Measurements from ENCODE around the gene BHLHA15. TPM values are rescaled to one million over a fixed set of nuclear protein-coding genes. Genes with fewer than 3 reads are reported as not detected.

Gene BHLHA15
- total RNA-seq, 1 donor from 2014 or later = 8.6 TPM

GRCh38 chr7:98223351-98223897 is 12.2 kb downstream of the BHLHA15 start:
- DNase-seq (ENCODE audit: low spot score in 2 of 2) = no peak
- FAIRE-seq = no peak

DNA sequence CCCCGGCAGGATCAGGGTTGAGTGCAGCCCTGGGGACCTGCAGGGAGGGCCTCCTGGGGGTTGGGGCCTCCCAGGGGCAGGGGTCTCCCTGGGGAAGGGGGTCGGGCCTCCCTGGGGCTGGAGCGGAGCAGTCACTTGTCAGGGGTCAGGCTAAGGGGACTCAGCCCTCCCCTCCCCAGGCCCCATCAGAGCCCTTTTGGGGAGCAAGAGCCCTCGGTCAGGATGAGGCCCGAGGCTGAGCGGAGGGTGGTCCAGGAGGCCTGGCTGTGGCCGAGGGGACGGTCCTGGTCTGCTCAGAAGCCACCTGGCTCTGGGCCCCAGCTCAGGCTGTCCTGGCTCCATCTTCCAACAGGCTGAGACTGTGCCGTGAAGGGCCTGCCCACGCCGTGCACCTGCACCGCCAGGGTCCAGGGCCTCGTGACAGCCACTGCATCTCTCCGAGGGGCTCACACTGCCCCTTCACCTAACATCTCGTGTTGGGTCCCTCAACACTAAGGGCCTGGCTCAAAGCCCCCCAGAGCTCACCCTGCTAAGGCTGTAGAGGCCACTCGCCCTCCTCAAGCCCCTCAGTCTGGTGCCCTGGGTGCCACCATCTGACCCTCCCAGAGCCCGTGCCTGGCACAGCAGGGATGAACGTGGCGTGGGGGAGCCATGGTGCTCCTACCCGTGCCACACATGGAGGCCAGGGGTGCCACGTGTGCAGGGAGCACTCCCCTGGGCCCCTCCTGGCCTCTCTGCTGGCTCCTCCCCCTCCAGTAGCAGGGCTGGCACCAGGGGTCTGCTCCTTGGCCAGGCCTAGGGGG is 12.9 kb downstream of the BHLHA15 start:
- no peak for FAIRE-seq
- no peak for DNase-seq (ENCODE audit: low spot score in 2 of 2)

GRCh38 chr7:98224701-98225181 is 13.5 kb downstream of the BHLHA15 start:
- no peak for FAIRE-seq

GRCh38 chr7:98225913-98226614 is 14.8 kb downstream of the BHLHA15 start:
- DNase-seq (ENCODE audit: low spot score in 2 of 2) (no peak), FAIRE-seq (no peak)

More at GRCh38 chr7:98224701-98225181, 13.5 kb downstream of the BHLHA15 start:
- no peak for DNase-seq (ENCODE audit: low spot score in 2 of 2)

GRCh38 chr7:98227939-98228338 is 16.7 kb downstream of the BHLHA15 start:
- DNase-seq (ENCODE audit: low spot score in 2 of 2) = no peak
- FAIRE-seq = no peak

- DNase-seq (ENCODE audit: low spot score in 2 of 2) = no peak
- FAIRE-seq = no peak
Observed at GRCh38 chr7:98228801-98229200, 17.6 kb downstream of the BHLHA15 start.

DNA sequence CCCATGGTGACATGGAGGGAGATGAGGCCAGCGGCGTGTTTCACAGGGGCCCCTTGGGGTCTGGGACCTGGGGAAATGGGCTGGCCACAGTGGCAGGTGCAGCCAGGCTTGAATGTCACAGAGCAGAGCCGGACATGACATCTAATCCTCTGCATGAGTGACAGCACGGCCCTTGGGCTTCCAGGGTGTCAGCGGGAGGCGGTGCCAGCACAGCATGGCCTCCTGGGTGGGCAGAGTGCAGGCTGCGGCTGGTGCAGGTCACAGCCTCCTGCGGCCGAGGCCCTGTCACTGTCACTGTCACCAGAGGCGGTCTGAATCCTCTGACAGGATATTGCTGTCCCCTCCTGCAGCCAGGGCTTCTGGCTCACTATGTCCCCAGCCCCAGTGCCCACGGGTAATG is 18.2 kb downstream of the BHLHA15 start:
- DNase-seq (ENCODE audit: low spot score in 2 of 2) (no peak), FAIRE-seq (no peak)

GRCh38 chr7:98229991-98230745 is 18.9 kb downstream of the BHLHA15 start:
- DNase-seq (ENCODE audit: low spot score in 2 of 2) (no peak), FAIRE-seq (no peak)

GRCh38 chr7:98230746-98231471 is 19.7 kb downstream of the BHLHA15 start:
- no peak for FAIRE-seq
- no peak for DNase-seq (ENCODE audit: low spot score in 2 of 2)

DNA sequence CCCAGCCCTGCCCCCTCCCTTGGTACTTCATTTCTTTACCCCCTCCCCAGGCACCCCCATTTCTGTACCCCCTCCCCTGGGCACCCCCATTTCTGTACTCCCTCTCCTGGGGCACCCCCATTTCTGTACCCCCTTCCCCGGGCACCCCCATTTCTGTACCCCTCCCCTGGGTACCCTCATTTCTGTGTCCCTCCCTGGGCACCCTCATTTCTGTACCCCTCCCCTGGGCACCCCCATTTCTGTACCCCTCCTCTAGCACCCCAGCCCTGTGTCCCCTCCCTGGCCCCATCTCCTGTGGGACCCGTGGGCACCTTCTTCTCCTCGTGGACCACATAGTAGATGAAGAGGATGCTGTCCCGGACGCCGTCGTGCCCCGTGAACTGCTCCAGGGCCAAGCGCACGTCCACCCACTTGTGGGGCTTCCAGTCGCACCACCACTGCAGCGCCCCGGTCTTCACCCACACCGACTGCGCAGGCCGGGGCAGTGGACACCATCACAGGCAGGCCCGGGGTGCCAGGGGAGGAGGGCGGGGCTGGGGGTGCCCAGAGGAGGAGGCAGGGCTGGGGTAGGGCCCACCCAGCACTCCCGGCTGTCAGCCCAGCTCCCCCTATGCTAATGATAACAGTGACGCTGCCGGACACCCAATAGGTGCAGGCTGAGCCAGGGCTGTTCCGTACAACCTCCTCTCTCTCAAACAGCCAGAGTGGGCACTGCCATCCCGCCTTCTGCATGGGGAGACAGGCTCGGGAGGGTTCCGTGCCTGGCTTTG is 20.4 kb downstream of the BHLHA15 start:
- no peak for DNase-seq (ENCODE audit: low spot score in 2 of 2)
- FAIRE-seq = no peak

DNA sequence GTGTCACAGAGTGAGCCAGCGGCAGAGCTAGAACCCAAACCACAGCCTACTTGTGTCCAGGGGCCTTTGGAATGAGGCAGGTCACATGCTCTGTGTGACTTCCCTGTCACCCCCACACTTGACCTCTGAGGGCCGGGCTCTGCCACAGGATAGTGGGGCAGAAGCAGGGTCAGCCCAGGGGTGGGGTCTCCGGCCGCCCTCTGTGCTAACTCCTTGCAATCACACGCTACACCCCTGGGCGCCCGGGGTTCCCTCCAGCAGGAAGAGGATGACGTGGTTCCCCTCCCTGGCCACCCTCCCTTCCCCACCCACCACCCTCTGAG is 21.0 kb downstream of the BHLHA15 start:
- DNase-seq (ENCODE audit: low spot score in 2 of 2) = no peak
- FAIRE-seq = no peak

GRCh38 chr7:98232799-98233198 is 21.6 kb downstream of the BHLHA15 start:
- no peak for FAIRE-seq
- DNase-seq (ENCODE audit: low spot score in 2 of 2) = no peak

DNA sequence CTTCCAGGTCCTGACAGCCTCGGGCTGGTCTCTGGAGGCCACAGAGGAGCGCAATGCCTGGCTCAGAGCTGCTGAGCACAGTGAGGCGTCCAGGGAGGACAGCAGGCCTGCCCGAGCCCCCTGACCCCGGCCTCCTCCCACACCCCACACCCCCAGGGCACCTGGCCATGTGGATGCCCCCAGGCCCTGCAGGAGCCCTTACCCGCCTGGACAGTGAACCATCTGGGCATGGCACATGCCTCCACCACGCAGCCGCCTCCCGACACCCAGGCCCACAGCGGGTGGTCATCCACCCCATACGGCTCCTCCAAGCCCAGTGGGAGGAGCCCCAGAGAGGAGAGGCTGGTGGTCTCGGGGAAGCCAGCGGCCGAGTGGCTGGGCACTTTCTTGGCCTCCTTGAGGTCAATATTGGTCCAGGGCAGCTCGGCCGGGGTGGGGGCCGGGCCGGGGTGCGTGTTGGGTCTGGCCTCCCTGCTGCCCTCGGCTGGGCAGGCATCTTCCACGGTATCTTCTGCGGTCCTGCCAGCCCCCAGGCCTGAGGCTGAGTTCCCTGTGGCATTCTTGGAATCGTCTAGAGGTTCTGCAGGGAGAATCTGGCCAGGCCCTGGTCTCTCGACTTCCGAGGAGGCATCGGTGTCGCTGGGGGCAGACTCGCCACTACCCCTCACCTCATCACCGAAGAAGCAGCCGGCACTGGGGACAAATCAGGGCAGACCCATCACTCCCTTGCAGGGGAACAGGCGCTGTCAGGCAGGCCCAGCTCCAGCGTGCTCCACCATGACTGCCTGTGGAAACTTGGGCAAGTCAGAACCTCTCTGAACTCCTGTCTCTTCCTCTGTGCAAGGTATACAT is 22.2 kb downstream of the BHLHA15 start:
- no peak for FAIRE-seq

DNA sequence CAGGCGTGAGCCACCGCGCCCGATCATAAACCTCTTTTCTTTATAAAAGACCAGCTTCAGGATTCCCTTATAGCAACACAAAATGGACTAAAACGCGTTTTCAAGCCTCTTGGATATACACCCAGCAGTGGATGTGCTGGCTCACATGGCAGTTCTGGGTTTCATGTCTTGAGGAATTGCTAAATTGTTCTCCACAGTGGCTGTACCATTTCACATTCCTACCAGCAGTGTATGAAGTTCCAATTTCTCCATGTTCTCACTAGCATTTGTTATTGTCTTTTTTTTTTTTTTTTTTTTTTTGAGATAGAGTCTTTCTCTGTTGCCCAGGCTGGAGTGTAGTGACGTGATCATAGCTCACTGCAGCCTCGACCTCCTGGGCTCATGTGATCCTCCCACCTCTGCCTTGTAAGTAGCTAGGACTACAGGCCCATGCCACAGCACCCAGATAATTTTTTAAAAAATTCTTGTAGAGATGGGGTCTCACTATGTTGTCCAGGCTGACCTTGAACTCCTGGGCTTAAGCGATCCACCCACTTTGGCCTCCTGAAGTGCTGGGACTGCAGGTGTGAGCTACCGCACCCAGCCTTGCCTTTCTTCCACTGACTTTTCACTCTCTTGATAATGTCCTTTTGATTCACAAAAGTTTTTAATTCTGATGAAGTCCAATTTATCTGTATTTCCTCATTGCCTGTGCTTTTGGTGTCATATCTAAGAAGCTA is 23.3 kb downstream of the BHLHA15 start:
- FAIRE-seq = no peak
- DNase-seq (ENCODE audit: low spot score in 2 of 2) = no peak

More for the DNA sequence above, 22.2 kb downstream of the BHLHA15 start:
- no peak for DNase-seq (ENCODE audit: low spot score in 2 of 2)

DNA sequence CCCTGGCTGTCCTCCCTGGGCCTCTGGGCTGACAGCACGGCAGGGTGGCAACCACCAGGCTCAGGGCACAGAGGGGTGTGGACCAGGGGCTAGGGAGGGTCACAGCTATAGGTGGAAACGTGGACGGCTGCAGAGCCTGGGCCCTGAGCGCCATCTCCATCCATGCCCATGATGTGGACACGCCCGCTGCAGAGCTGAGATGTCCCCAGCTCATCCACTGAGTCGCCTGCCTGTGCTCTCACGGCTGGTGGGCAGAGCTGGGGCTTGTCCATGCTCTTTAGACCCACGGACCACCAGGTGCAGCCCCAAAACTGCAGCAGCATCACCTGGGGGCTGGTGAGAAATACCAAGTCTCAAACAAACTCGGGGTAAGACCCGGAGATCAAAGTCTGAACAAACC is 24.7 kb downstream of the BHLHA15 start:
- DNase-seq (ENCODE audit: low spot score in 2 of 2) (no peak), FAIRE-seq (no peak)

- FAIRE-seq (no peak), DNase-seq (ENCODE audit: low spot score in 2 of 2) (no peak)
Observed at GRCh38 chr7:98236355-98237185, 25.3 kb downstream of the BHLHA15 start.

DNA sequence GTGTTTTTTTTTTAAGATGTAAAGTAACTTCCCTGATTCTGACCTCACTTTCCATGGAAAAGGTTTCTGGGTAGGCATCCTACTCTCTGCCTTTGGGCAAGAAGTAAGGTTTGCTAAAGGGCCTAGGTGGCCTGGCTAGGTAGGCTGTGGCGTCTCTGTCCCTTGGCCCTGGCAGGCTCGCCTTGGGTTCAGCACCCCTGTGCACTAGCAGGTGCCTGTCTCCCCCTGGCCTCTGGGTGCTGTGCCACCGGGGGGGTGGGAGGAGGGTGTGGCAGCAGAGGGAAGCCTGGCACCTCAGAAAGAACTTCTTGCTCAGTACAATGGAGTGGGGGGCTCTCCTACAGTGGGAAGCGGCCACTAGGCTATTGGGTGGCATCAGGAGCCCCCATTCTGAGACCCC is 26.8 kb downstream of the BHLHA15 start:
- FAIRE-seq = no peak

More for the DNA sequence above, 26.8 kb downstream of the BHLHA15 start:
- no peak for DNase-seq (ENCODE audit: low spot score in 2 of 2)

All from frontal cortex (tissue), 4 donors.